T-helper 22 cell (primary cell): Measurements from ENCODE around the gene LONRF2.
"Not testable (repeated sequence)": the region's sequence is repeated elsewhere in the genome, so short reads cannot be mapped to it uniquely, and the experiment has no call there.

Source experiments
- DNase-seq: peaks from one replicate; pipeline ENCODE4 v3.0.0-alpha.2; 2020; ENCODE audit warnings: low read depth

Gene LONRF2

DNA sequence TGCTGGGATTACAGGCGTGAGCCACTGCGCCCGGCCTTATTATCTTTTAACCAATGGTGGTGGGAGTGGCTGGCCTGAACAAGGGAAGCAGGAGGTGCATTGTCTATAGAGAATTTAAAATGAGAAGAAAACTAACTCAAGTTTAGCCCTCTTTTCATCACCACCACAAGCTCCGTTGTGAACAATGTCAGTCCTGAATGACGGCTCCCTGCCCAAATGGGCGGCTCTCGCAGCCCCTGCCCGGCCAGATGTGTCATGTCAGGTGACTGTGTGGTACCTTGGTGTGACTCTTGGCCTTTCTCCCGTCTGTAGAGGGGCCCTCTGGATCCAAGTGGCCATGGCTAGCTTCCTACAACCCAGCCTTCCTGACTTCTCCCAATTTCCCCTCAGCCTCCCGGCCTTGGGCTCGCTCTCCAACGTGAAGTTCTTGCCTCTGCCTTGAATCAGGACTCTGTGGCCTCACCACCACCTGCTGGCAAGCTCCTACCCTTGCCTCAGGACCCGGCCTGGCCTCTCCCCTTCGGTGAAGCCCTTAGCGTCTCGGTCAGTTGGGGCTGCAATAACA, 67.6 kb downstream of the LONRF2 start:
- no peak for DNase-seq

DNA sequence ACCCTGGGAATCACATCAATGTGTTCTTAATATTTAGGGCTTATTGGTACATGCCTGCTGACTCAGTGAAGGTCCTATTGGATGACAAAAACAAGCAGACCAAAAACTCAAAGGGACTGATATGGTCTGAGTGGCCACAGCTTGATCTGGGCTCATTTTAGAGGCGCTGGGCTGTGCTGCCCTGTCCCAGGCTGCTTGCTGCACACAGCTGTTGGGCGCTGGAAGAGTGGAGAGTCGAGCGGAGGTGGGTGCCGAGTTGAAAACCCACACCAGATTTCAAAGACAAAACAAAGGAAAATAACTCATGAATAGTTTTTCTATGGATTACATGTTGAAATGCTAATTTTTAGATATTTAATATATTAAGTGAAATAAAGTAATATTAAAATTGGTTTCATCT, 68.5 kb downstream of the LONRF2 start:
- DNase-seq = no peak

DNA sequence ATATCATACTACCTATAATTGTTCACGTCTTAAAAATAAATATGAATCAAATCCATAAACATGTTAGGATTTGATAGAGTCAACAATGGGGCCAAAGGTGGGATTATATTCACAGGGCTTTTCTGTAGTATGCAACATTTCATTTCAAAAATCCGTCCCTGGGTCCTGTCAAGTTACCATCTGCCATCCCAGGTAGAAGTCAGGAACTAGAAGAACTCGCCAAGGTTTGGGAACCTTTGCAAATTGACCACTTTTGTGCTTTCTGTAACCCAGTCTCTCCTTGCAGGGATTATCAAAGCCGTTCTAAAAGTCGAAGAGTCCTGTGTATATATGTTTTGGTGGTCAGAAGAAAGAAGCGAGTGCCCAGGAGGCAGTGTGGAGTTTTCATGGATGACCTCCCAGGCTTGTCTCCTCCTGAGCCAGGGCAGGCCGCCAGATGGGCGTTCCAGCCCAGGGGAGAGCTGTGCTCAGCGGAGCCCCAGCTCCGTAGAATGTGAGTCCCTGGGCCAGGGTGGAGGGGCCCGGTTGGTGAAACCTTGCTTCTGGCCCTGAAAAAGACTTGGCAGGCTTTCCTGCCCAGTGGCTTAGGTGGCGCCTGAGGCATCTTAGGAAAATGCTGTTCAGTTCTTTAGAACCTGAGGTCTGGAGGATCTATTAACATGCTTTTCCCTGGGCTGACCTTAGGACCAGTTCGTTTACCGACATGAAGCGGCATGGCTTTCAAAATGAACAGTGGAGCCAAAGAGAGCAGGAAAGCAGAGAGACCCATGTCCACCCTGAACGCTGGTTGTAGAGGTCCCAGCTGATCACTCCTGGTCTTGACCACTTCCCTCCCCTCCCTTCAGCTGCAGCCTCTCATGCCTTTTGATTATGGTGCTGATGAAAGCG, 69.2 kb downstream of the LONRF2 start:
- no peak for DNase-seq

DNA sequence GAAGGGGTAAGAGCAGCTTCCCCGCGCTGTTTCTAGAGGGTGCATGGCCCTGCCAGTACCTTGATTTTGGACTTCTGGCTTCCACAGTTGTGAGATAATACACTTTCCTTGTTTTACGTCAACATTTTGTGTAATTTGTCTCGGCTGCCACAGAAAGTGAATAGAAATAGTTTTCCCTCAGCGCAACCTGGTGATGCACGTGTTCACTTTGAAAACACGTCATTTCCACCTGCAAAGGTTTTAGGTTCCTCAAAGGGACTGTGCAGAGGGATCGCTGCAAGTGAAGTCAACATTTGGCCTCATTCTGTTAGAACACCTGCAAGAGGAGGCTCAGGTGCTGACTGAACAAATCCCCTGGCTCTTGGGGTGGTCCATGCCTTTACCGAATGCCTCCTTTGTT, 71.7 kb downstream of the LONRF2 start:
- no peak for DNase-seq

DNA sequence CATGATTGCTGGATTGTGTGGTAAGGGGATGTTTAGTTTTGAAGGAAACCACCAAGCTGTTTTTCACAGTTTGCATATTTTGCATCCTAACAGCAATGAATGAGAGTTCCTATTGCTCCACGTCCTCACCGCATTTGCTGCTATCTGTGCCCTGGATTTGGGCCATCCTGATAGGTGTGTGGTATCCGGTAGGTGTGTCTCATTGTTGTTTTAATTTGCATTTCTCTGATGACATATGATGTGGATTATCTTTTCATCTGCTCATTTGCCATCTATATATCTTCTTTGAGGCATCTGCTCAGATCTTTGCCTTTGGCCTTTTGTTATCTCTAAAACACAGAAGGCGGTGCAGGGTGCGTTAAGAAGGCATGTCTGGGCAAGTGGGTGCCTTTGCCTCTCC, 73.3 kb downstream of the LONRF2 start:
- no peak for DNase-seq

DNA sequence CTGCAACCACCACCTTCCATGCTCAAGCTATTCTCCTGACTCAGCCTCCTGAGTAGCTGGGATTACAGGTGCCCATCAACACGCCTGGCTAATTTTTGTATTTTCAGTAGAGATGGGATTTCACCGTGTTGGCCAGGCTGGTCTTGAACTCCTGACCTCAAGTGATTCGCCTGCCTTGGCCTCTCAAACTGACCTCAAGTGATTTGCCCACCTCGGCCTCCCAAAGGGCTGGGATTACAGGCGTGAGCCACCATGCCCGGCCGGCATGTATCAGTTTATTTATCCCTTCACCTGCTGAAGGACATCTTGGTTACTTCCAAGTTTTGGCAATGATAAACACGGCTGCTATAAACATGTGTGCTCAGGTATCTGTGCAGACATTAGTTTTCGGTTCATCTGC, 73.7 kb downstream of the LONRF2 start:
- DNase-seq = not testable (repeated sequence)

DNA sequence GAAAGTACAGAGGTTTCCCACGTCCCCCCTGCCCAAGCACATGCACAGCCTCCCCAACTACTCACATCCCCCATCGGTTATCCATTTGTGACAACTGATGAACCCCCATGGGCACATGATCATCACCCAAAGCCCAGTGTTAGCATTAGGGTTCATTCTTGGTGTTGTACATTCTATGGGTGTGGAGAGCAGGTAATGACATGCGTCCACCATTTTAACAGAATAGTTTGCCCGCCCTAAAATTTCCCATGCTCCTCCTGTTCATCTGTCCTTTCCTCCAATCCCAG, 74.3 kb downstream of the LONRF2 start:
- no peak for DNase-seq

DNA sequence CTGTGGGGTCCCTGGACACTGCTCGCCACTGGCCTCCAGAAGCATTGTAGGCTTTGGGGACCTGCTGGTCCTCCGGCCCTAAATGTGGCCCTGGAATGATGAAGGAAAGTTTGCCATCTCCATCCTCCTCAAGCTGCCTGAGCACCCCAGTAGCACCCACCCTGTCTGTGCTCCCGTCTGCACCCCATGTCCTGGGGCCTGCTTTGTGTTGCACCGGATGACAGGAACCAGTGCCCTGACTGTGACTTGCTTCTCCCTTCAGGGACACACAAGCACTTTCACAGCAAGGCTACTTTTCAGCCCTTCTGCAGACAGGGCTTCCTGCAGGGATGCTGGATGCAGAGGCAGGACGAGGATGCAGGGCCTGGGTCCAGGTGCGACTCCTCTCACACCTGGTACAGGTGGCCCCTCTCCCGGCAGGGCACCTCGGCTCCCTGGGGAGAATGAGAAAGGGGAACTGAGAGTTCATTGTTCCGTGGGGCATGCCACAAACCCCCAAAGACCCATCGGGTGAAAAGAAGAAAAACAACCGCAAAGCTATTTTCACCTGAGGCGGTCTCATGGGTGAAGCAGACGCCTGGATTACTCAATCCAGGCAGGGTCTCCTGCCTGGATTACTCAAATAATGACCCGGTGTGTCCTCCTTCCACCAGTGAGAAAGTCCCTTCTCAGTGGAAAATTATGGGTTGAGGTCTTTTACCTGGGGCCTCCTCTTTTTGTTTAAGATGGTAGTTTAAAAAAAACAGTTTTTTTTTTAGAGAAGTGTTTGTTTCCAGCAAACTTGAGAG, 74.9 kb downstream of the LONRF2 start:
- no peak for DNase-seq

DNA sequence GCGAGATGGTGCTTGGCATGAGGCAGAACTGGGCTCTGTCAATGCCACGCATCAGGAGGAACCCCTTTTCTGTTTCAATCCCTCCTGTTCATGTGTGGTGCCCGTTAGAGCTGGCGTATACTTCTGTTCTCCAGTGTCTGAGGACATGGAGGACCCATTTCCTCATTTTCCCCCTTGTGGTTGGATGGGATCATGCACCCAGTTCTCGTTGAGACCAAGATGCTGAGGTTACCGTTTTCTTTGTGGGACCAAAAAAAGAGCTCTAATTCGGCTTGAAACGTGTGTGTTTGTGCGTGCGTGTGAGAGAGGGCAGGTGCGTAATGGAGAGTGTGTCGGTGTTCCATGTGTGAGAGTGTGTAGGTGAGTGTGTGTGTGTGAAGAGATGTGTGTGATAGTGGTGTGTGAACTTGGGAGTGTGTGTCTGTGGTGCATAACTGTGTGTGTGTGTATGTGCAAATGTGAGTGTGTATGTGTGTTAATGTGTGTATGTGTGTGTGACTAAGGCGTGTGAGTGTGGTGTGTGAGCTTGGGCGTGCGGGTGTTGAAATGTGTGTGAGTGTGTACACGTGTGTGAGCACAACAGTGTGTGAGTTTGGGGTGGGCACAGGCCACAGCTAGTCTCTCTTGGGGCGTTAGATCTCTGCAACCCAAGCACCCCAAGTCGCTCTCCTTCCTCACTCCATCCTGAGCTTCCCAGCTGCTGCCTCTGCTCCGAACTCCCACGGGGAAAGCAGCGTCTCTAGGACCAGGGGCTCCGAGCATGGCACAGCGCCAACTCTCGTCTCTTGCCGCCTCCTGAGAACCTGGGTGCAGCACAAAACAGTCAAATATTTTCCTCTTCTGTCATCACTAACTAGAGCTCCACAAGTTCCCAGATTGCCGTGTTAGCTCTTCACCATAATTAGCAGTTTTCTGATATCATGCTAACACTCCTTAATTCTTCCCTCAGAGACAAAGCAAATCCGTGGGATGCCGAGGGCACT, 75.8 kb downstream of the LONRF2 start:
- no peak for DNase-seq

DNA sequence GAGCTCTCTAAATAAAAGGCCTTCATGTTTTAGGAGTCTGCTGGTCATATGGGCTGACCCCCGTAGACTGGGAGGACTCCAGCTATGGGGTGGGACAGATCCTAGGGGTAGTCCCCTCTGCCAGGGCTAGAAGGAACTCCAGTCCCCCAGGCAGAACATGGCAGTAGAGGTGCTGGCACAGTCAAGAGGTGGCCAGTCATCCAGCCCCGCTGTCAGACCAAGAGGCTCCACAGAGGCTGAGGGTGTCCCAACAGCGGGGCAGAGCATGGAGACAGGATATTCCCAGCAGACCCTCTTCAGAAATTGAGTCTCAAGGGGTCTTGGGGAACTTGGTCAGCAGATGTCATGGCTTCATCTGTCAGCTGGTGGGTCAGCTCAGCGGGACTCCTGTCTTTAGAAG, 76.6 kb downstream of the LONRF2 start:
- DNase-seq = no peak

DNA sequence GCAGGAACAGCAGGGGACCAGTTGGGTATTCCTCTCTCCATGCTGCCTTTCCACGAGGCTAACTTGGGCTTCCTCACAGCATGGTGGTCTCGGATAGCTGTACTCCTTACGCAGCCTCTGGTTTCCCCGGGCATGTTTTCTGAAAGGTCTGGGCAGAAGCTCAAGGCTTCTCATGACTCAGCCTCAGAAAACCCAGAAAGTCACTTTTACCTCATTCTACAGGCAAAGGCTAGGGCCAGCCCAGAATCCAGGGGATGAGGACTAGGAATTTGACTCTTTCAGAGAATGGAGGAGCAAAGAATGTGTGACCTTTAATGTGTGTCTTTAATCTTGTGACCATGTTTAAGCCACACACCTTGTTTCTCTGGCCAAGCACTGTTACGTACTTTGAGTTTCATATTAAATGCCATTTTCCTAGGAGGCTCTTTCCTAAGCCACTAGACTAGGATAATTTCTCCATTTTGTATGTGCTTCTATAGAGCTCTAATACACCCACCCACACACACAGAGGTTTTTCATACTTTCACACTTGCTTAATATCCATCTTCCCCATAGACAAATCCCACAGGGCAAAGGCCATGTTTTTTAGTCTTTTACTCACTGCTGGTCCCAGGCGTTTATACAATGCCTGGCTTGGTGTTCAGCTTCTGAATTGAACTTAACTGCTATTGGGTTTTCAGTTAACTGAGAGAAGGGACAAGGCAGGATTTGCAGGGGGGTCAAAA, 77.3 kb downstream of the LONRF2 start:
- DNase-seq = no peak

DNA sequence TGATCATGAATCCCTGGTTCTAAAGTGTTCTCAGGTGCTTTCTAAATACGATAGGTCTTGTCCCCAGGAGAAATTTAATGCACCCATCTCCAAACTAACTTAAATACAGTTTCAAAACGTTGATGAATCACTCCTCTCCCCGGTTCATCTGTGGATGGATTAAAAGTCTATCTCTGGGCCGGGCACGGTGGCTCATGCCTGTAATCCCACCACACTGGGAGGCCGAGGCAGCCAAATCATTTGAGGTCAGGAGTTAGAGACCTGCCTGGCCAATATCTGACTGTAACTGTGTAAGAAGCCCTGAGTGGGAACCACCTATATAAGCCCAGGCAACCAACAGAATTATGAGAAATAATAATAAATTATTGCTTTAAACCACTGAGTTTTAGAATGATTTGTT, 78.7 kb downstream of the LONRF2 start:
- no peak for DNase-seq

DNA sequence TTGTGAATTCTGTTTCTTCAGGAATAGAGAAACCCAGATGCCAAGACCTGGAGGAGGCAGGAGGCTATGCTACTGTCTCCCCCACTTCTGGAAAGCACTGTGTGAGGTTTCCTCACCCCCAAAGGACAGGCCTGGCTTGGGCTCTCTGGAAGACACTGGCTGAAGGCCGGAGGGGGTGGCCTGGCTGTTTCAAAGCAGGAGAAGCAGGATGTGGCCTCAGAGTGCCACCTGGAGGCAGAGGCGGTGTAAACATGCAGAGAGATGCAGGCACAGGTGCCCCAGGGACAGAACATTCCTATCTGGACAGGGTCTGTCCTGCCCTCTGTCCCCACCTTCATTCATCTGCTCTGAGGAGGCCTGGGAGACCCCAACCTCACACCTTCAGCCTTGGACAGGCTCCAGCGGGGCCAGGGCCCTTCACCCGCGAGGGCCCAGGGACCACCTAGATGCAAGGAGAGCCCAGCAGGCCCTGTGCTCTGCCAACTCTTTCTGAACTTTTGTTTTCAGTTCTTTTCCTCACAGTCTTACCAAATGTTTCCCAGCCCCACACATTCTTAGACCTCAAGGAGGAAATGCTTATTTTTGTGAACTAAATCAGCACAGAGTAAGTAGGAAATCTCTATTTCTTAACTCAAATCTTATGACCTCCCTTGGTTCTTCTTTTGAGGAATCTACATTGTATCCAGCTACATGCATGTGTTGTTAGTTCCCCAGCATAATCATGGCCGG, 79.2 kb downstream of the LONRF2 start:
- no peak for DNase-seq

DNA sequence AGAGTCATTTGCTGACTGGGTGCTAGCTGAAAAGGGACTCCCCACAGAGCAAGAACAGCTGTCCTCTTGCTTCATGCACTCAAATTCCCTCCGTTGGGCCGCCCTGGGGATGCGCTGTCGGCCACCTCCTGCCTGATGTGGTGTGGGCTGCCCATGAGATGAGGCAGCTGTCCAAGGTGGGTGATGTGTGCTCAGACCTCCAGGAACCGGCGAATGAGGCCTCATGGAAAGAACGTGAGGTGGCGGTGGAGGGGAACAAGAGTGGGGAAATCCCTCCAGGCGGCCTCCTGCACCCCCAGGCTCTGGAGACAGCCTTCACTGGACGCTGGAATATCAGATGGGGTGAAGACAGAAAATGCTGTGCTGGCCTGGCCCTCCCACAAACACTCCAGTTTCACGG, 79.8 kb downstream of the LONRF2 start:
- no peak for DNase-seq

DNA sequence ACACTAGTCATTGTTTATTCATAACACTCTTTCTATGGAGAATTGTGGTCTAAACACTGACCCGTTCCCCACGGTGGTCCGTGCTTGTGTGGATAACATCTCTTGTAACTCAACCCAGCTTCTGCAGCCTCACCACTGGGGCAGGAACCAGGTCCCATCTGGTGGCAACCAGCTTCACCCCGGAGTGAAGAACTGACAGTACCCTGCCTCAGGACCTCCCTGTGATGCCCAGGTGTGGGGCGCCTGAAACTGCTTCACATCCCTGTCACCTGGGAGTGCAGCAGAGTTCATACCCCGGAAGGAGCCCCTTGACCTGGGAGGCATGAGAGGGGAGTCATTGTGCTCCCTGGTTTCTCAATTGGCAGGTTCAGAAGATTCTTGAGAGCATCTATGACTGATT, 81.1 kb downstream of the LONRF2 start:
- no peak for DNase-seq

DNA sequence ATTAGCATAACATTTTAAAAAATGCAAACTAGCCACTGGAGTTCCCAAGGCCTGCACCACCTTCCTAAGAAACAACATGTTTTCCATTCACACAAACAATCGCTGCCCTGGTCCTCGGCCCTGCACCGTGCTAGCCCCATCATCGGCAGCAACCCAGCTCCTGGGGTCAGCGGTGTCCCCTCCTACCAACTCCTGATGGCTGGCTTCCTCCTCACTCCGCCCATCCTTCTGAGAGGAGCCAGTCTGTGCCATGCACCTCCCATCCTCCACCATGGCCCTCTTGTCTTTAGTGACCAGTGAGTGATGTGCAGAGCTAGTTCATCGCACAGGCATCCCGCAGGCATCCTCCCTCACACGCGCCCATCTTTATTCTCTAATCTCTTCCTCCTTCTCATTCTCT, 81.9 kb downstream of the LONRF2 start:
- DNase-seq = no peak

DNA sequence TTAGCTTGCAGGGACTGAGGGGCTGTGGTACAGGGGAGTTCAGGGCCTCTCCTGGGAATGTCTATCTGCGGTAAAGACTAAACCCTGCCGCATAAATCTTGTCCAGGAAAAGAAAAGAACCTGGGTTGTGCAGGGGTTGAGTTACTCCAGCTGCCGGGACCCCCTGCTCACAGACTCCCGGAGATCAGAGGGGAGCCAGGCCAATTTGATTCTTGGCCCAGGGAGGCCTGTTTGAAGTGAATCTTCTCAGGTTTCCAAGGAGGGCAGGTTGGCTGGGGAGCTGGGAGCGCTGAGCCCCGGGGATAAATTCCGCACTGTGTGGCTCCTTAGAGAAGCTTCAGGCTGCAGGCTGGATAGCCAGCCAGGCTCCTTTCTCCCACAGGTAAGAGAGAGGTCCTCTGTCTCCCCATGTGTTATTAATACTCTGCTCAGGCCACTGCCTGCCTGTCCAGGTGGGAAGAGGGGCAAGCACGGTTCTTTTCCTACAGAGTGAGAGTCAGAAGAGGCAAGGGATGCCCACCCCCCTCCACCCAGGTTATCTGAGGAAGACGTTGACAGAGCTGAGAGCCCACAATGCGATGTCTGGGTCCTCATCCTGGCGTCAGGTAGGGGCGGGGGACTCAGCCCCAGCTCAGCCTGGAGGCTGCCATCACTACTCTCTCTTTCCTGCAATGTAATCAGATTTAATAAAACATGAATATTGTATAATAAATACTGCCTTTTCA, 82.7 kb downstream of the LONRF2 start:
- DNase-seq = no peak

DNA sequence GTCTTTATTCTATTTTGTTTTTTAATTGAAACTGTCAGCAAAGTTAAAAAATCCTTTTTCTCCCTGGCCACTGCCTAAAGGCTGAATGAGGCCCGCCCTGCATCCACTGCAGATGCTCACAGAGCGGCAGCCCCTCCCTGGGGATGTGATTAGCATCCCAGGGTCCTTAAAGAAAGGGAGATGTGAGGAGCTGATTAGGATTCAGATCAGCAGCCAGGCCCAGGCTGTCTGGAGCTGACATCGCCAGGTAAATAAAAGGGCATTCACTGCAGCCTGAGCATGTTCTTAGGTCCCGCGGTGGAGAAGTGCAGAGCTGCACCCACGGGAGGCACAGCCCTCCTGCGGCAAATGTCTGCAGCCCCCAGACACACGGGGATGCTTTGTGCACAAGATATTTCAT, 83.8 kb downstream of the LONRF2 start:
- no peak for DNase-seq

DNA sequence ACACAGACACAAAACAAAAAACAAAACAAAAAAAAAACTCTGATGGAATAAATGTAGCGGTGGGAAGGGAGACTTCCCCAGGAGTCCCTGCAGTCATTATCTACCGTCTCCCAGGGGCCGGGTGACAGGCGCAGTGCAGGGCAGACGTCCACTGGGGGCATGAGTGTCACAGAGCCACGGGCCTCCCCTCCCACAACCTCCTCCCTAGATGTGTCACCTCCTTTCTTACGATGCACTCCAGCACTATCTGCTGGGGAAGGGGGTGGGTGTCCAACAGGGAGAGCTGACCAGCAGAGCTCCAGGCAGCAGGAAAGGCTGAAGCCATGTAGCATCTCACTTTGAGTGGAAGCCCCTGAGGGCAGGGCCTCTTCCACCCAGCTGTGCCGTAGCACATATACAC, 84.5 kb downstream of the LONRF2 start:
- no peak for DNase-seq

DNA sequence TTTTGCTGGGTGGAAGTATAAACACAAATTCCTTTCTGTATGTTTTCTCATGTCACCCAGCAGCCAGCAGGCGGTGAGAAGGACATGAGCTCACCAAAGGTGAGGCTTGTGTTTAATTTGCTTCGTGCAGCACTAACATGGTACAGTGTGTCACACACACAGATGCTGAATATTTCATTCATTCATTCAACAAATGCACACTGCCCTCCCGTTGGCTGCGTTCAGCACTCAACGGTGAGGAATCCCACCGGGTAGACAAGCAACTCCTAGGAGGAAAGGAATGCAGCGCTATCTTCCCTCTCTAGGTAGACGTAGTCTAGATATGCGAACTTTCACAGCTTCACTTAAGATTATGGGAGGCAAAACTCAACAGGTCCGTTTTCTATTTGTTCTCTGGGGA, 85.1 kb downstream of the LONRF2 start:
- DNase-seq = no peak
